NCI-H1092 (cell line): ENCODE measurements around the gene KLHL29.

Source experiments
- DNase-seq: peaks from one replicate; lab custom pipeline; 2025; lab: John Stamatoyannopoulos, UW

KLHL29 gene

GRCh38 chr2:23571527-23572282 is 186.7 kb downstream of the KLHL29 start:
- no peak for DNase-seq

- DNase-seq = no peak
These were observed 190.1 kb downstream of the KLHL29 start for GRCh38 chr2:23574919-23575654.

GRCh38 chr2:23578964-23579671 is 194.1 kb downstream of the KLHL29 start:
- DNase-seq = no peak

- no peak for DNase-seq
These were observed 194.7 kb downstream of the KLHL29 start for GRCh38 chr2:23579674-23580073.

- DNase-seq = no peak
These were observed 198.5 kb downstream of the KLHL29 start for GRCh38 chr2:23583467-23583866.

- DNase-seq = peak; percentile 77
These were observed 199.2 kb downstream of the KLHL29 start for GRCh38 chr2:23584054-23584745.

GRCh38 chr2:23585273-23586170 is 200.5 kb downstream of the KLHL29 start:
- peak; percentile 75 for DNase-seq

GRCh38 chr2:23586741-23587306 is 201.8 kb downstream of the KLHL29 start:
- no peak for DNase-seq

GRCh38 chr2:23587341-23587880 is 202.4 kb downstream of the KLHL29 start:
- no peak for DNase-seq

GRCh38 chr2:23588106-23588505 is 203.1 kb downstream of the KLHL29 start:
- no peak for DNase-seq

- no peak for DNase-seq
These were observed 203.7 kb downstream of the KLHL29 start for GRCh38 chr2:23588508-23589201.

- DNase-seq = no peak
These were observed 204.3 kb downstream of the KLHL29 start for GRCh38 chr2:23589220-23589647.

- no peak for DNase-seq
These were observed 204.8 kb downstream of the KLHL29 start for GRCh38 chr2:23589739-23590138.

GRCh38 chr2:23590241-23590869 is 205.4 kb downstream of the KLHL29 start:
- DNase-seq = no peak

GRCh38 chr2:23591111-23591510 is 206.1 kb downstream of the KLHL29 start:
- DNase-seq = no peak

GRCh38 chr2:23592061-23592685 is 207.2 kb downstream of the KLHL29 start:
- DNase-seq = no peak

GRCh38 chr2:23592898-23593751 is 208.1 kb downstream of the KLHL29 start:
- DNase-seq = no peak
